HG02763 (cell line): Measurements from ENCODE around the gene RPL41.
A peak's percentile ranks its signal among the peaks of the same experiment; 100 is the strongest.
"Not testable (repeated sequence)": the region's sequence is repeated elsewhere in the genome, so short reads cannot be mapped to it uniquely, and the experiment has no call there.

Source experiments
- ATAC-seq: cut with Tn5 transposase; IDR thresholded peaks from one replicate; pipeline ENCODE4 v1.9.1; 2021; ENCODE audit warnings: mild to moderate bottlenecking, moderate library complexity; ENCODE audit not compliant: unreplicated experiment

The RPL41 gene

GRCh38 chr12:56102683-56103065 lies 13.8 kb upstream of the RPL41 start:
- ATAC-seq = no peak

GRCh38 chr12:56103066-56103711 lies 13.2 kb upstream of the RPL41 start:
- no peak for ATAC-seq

GRCh38 chr12:56103823-56104108 lies 12.7 kb upstream of the RPL41 start:
- no peak for ATAC-seq

- peak; percentile 93 for ATAC-seq
These were observed 12.2 kb upstream of the RPL41 start, which contains the start of gene PA2G4 for GRCh38 chr12:56104109-56104814. Gene PA2G4 (plus strand): TSS chr12:56104559. CDS start chr12:56104738, 179 bp downstream.

GRCh38 chr12:56104815-56105608 lies 11.4 kb upstream of the RPL41 start:
- peak; percentile 8 for ATAC-seq

- ATAC-seq = no peak
These were observed 10.9 kb upstream of the RPL41 start for GRCh38 chr12:56105609-56105902.

GRCh38 chr12:56107242-56107641 lies 9.2 kb upstream of the RPL41 start:
- ATAC-seq = no peak

- no peak for ATAC-seq
These were observed 5.9 kb upstream of the RPL41 start for GRCh38 chr12:56110571-56110970.

GRCh38 chr12:56114084-56114483 lies 2.3 kb upstream of the RPL41 start:
- no peak for ATAC-seq

- no peak for ATAC-seq
These were observed 1.1 kb upstream of the RPL41 start for GRCh38 chr12:56115329-56115728.

- not testable (repeated sequence) for ATAC-seq
These were observed 761 bp downstream of the RPL41 start for GRCh38 chr12:56117082-56117706.

GRCh38 chr12:56117778-56118687 lies 1.6 kb downstream of the RPL41 start, which contains the start of gene ZC3H10:
Gene ZC3H10 (plus strand): TSS chr12:56118266. CDS start chr12:56120563, 2,297 bp downstream.
- ATAC-seq = peak; percentile 75

GRCh38 chr12:56118688-56119357 lies 2.4 kb downstream of the RPL41 start:
- no peak for ATAC-seq

- no peak for ATAC-seq
These were observed 2.9 kb downstream of the RPL41 start for GRCh38 chr12:56119361-56119796.

GRCh38 chr12:56120158-56120846 lies 3.9 kb downstream of the RPL41 start:
- no peak for ATAC-seq

GRCh38 chr12:56121204-56121870 lies 4.9 kb downstream of the RPL41 start:
- ATAC-seq = no peak

- ATAC-seq = no peak
These were observed 6.2 kb downstream of the RPL41 start for GRCh38 chr12:56122637-56123036.

GRCh38 chr12:56124133-56124532 lies 7.7 kb downstream of the RPL41 start:
- ATAC-seq = no peak

- no peak for ATAC-seq
These were observed 10.4 kb downstream of the RPL41 start for GRCh38 chr12:56126732-56127239.
